Osteoblast (primary cell): ENCODE results near the gene JAK3. TPM values are rescaled to one million over a fixed set of nuclear protein-coding genes. Genes with fewer than 3 reads are reported as not detected.

ENCODE experiments used
- DNase-seq: peaks from one replicate; pipeline ENCODE4 v3.0.0; 2011; ENCODE audit warnings: low spot score, mixed read lengths; ENCODE audit not compliant: insufficient read length; ENCODE audit errors: missing footprints
- H2AFZ ChIP-seq: 2 replicates; pipeline ENCODE4 v1.6.0; 2011; ENCODE audit warnings: mild to moderate bottlenecking, low read length
- H3K27ac ChIP-seq: 2 replicates; pipeline ENCODE4 v1.5.1; 2011; ENCODE audit warnings: mild to moderate bottlenecking, low read depth, low read length, moderate library complexity
- H3K27me3 ChIP-seq: 2 replicates; pipeline ENCODE4 v1.6.0; 2012; ENCODE audit warnings: mild to moderate bottlenecking, control low read depth, inconsistent platforms, low read length, moderate library complexity; ENCODE audit not compliant: insufficient read depth
- H3K36me3 ChIP-seq: 2 replicates; pipeline ENCODE4 v1.5.1; 2011; ENCODE audit warnings: mild to moderate bottlenecking, low read length, control low read depth, moderate library complexity; ENCODE audit not compliant: insufficient read depth
- H3K4me1 ChIP-seq: 2 replicates; pipeline ENCODE4 v1.5.1; 2011; ENCODE audit warnings: mild to moderate bottlenecking, low read length, control low read depth, moderate library complexity; ENCODE audit not compliant: insufficient read depth
- H3K4me2 ChIP-seq: 2 replicates; pipeline ENCODE4 v1.6.0; 2011; ENCODE audit warnings: mild to moderate bottlenecking, low read length; ENCODE audit not compliant: insufficient read depth
- H3K4me3 ChIP-seq: fragments of 200-600 bp; sonication (generic); 3 replicates; pipeline ENCODE4 v1.5.1; 2012; ENCODE audit warnings: mild to moderate bottlenecking, low read length, inconsistent platforms; ENCODE audit not compliant: insufficient read depth
- H3K79me2 ChIP-seq: 2 replicates; pipeline ENCODE4 v1.6.0; 2012; ENCODE audit warnings: mild to moderate bottlenecking, low read length, control low read depth, inconsistent platforms; ENCODE audit not compliant: insufficient read depth
- H3K9me3 ChIP-seq: 2 replicates; pipeline ENCODE4 v1.5.1; 2011; ENCODE audit warnings: low read depth, low read length, control low read depth
- H4K20me1 ChIP-seq: 2 replicates; pipeline ENCODE4 v1.6.0; 2012; ENCODE audit warnings: mild to moderate bottlenecking, low read length, control low read depth; ENCODE audit not compliant: insufficient read depth
- total RNA-seq: library from RNA; depleted of rRNA; stranded (reverse); fragments of >200 nt; gene quantifications from 2 replicates; pipeline ENCODE4 v1.2.3, GENCODE V29; 2012
- TF ChIP-seq, protein P1 (sequence below): IDR thresholded peaks from 2 replicates; pipeline ENCODE4 v1.5.1; 2011; ENCODE audit warnings: mild to moderate bottlenecking, low read depth, low read length, moderate library complexity; ENCODE audit errors: extremely low read depth

The JAK3 gene
- total RNA-seq, 1 donor = 1.8 TPM

DNA sequence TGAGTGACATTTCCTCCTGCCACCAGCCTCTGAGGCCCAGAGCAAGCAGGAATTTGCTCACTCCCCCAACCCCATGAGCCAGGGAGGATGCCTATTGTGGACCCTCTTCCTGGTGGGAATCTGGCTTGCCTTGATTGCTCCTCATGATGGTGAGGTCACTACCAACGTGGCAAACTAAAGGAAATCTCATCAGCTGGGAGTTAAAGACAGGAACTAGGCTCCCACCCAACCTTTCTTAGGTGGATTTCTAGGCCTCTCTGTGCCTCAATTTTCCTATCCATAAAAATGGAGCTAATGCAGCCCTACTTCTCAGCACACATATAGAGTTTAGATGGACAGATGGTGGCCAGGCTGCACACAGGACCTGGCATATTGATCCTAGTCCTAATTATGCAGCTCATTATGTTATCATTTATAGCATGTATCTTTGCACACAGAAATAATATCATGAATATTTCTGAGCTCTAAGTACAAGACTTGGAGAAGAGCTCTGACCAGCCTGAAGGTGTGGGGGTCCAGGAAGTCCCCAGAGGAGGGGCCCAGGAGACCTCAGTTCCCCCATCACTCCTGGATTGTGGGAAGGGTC, 50.9 kb downstream of the JAK3 start:
- no peaks in the 10 kb centered on the region for H3K4me1 ChIP-seq
- no peak for DNase-seq
- TF ChIP-seq, protein P1, sequence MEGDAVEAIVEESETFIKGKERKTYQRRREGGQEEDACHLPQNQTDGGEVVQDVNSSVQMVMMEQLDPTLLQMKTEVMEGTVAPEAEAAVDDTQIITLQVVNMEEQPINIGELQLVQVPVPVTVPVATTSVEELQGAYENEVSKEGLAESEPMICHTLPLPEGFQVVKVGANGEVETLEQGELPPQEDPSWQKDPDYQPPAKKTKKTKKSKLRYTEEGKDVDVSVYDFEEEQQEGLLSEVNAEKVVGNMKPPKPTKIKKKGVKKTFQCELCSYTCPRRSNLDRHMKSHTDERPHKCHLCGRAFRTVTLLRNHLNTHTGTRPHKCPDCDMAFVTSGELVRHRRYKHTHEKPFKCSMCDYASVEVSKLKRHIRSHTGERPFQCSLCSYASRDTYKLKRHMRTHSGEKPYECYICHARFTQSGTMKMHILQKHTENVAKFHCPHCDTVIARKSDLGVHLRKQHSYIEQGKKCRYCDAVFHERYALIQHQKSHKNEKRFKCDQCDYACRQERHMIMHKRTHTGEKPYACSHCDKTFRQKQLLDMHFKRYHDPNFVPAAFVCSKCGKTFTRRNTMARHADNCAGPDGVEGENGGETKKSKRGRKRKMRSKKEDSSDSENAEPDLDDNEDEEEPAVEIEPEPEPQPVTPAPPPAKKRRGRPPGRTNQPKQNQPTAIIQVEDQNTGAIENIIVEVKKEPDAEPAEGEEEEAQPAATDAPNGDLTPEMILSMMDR = no peak
- no peaks in the 10 kb centered on the region for H3K79me2 ChIP-seq
- no peak overlapping the region for H3K27ac ChIP-seq
- H3K36me3 ChIP-seq = no peaks in the 10 kb centered on the region
- H3K9me3 ChIP-seq = no peaks in the 10 kb centered on the region
- H4K20me1 ChIP-seq = no peaks in the 10 kb centered on the region
- no peak overlapping the region for H2AFZ ChIP-seq
- H3K4me3 ChIP-seq = no peak overlapping the region
- H3K4me2 ChIP-seq = no peak overlapping the region
- H3K27me3 ChIP-seq = peaks cover 31% of the 10 kb centered on the region

DNA sequence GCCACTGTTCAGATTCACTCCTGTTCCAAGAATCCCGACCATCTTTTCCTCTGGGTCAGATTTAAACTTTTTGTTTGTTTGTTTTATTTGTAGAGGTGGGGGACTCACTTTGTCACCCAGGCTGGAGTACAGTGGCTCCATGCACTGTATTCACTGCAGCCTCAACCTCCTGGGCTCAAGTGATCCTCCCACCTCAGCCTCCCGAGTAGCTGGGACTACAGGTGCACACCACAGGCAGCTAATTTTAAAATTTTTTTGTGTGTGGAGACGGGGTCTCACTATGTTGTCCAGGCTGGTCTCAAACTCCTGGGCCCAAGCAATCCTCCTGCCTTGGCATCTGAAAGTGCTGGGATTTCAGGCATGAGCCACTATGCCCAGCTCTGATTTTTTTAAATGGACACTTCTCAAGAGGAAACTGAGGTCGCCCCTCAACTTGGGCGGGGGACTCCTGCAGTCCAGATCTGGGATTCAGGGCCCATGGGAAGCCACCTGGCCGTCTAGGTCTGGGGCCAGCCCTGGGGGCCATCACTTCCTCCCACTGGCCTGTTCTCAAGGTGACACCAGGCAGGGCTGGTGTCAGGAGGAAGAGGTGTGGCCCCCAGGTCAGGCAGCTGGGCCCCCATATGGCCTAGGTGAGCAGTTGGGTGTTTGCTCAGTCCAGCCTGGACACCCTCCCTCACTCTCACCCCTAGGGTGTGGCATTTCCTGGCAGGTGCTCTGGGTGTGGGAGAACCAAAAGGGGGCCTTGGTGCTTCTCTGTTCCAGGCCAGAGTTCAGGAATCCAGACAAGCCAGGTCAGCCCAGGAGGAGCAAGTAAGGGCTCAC, 51.6 kb downstream of the JAK3 start:
- Histone ChIP-seq H3K36me3 (no peaks in the 10 kb centered on the region), H3K27me3 (peaks cover 31% of the 10 kb centered on the region), H3K9me3 (no peaks in the 10 kb centered on the region), H4K20me1 (no peaks in the 10 kb centered on the region), H3K4me1 (no peaks in the 10 kb centered on the region), H2AFZ (no peak overlapping the region), H3K79me2 (no peaks in the 10 kb centered on the region), H3K4me3 (no peak overlapping the region), H3K27ac (no peak overlapping the region), H3K4me2 (no peak overlapping the region)
- TF ChIP-seq, protein P1 = no peak
- peak; percentile 41 for DNase-seq

DNA sequence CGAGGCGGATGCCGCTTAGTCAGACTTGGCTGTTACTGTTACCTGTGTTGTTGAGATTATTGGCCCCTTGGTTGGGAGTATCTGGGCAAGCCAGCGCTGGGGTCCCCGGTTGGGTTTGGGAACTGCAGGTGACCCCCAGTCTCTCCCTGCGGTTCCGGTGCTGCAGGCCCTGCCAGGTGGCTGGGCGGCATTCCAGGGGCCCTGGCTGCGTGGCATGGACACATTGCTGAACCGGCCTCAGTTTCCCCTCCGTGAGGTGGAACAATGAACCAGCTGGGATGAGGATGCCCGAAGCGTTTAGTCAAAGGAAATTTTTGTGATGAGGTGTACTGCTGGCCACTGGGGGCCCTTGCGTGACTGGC, 52.3 kb downstream of the JAK3 start:
- H3K79me2 ChIP-seq = no peaks in the 10 kb centered on the region
- H3K4me2 ChIP-seq = no peak overlapping the region
- H3K27ac ChIP-seq = no peak overlapping the region
- H2AFZ ChIP-seq = no peak overlapping the region
- no peaks in the 10 kb centered on the region for H3K4me1 ChIP-seq
- TF ChIP-seq, protein P1 = no peak
- H4K20me1 ChIP-seq = no peaks in the 10 kb centered on the region
- no peak for DNase-seq
- no peak overlapping the region for H3K4me3 ChIP-seq
- H3K27me3 ChIP-seq = peaks cover 31% of the 10 kb centered on the region
- no peaks in the 10 kb centered on the region for H3K9me3 ChIP-seq
- no peaks in the 10 kb centered on the region for H3K36me3 ChIP-seq

DNA sequence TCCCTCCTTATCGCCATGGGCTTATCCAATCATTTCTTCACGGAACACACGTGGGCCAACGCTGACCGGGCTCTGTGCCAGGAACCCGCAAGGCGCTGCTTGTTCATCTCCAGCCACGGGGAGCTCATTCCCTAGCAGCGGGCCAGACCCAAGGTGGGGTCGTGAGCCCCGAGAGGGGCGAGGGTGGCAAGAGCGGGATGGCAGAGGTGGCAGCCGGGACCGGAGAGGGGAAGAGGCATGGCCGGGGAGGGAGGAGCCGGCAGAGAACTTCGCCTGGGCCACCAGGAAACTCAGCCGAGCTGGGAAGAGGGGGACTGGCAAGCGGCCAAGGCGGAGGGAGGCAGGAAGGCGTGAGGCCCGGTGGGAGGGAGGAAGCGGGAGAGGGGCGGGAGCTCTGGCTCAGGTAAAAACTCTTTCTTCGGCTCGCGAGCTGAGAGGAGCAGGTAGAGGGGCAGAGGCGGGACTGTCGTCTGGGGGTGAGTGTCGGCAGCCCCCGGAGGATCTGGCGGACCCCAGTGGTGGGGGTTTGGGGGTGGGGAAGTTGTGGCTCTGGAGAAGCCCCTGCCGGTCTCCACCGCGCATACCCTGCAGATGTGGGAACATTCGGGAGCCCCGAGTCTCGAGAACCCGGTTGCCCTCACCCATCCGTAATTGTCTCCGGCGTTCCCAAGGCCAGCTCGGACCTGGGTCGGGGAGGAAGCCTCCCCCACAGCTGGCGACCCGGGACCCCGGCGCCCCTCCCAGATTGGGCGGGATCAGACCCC, 52.9 kb downstream of the JAK3 start, which contains the start of gene B3GNT3:
Gene B3GNT3 (plus strand): TSS at position 408 of the 764 bp plus-strand sequence. CDS start 12,670 bp downstream, outside the sequence.
- Histone ChIP-seq H3K27me3 (peaks cover 31% of the 10 kb centered on the region), H3K9me3 (no peaks in the 10 kb centered on the region), H4K20me1 (no peaks in the 10 kb centered on the region), H2AFZ (no peak within 1 kb of the TSS), H3K27ac (no peak within 1 kb of the TSS), H3K79me2 (no peaks in the 10 kb centered on the region), H3K4me1 (no peaks in the 10 kb centered on the region), H3K36me3 (no peaks in the 10 kb centered on the region), H3K4me3 (no peak within 1 kb of the TSS), H3K4me2 (no peak within 1 kb of the TSS)
- TF ChIP-seq, protein P1 = no peak
- DNase-seq = peak; percentile 59
